NCI-H187 (cell line): Measurements from ENCODE around the gene SLC17A9.

ENCODE experiments used
- DNase-seq, 2 experiments: peaks; one replicate each; lab custom pipeline; 2025; lab: John Stamatoyannopoulos, UW

The SLC17A9 gene

GRCh38 chr20:62952373-62952967 lies at the start of gene SLC17A9:
TSS of gene SLC17A9 (plus strand) at chr20:62952709. CDS start at chr20:62952831, 122 bp downstream.
- no peak for DNase-seq

GRCh38 chr20:62902926-62903615 lies 49.4 kb upstream of the SLC17A9 start:
- DNase-seq = no peak

GRCh38 chr20:62905536-62906117 lies 46.9 kb upstream of the SLC17A9 start:
- DNase-seq = no peak

GRCh38 chr20:62906209-62906608 lies 46.3 kb upstream of the SLC17A9 start:
- DNase-seq = no peak

- DNase-seq = no peak
Observed at GRCh38 chr20:62906647-62907375, 45.7 kb upstream of the SLC17A9 start.

GRCh38 chr20:62907384-62908317 lies 44.9 kb upstream of the SLC17A9 start:
- no peak for DNase-seq

- peak; percentile 73 to 78 for DNase-seq
Observed at GRCh38 chr20:62908971-62909791, 43.3 kb upstream of the SLC17A9 start.

- peak; percentile 29 to 37 for DNase-seq
Observed at GRCh38 chr20:62910217-62910766, 42.2 kb upstream of the SLC17A9 start.

- DNase-seq = no peak
Observed at GRCh38 chr20:62910777-62911497, 41.6 kb upstream of the SLC17A9 start.

- no peak for DNase-seq
Observed at GRCh38 chr20:62911701-62912280, 40.7 kb upstream of the SLC17A9 start.

- DNase-seq = no peak
Observed at GRCh38 chr20:62913043-62913630, 39.4 kb upstream of the SLC17A9 start.

GRCh38 chr20:62914436-62914835 lies 38.1 kb upstream of the SLC17A9 start:
- no peak for DNase-seq

- DNase-seq = peak in 1 of 2 experiments; percentile 20
Observed at GRCh38 chr20:62914970-62915457, 37.5 kb upstream of the SLC17A9 start.

- DNase-seq = no peak
Observed at GRCh38 chr20:62916703-62917476, 35.6 kb upstream of the SLC17A9 start.

GRCh38 chr20:62917720-62918119 lies 34.8 kb upstream of the SLC17A9 start:
- no peak for DNase-seq

GRCh38 chr20:62918147-62918546 lies 34.4 kb upstream of the SLC17A9 start:
- DNase-seq = no peak

- DNase-seq = no peak
Observed at GRCh38 chr20:62918831-62919230, 33.7 kb upstream of the SLC17A9 start.
